IPS-NIHi11 (cell line): ENCODE data around the gene PLEKHH2.

Source experiments
- DNase-seq: peaks from one replicate; pipeline ENCODE4 v3.0.0; 2012; ENCODE audit warnings: mixed read lengths, low spot score

Gene PLEKHH2

GRCh38 chr2:43812947-43813346, 175.9 kb downstream of the PLEKHH2 start:
- no peak for DNase-seq

- DNase-seq, result no peak
These were observed 177.7 kb downstream of the PLEKHH2 start for GRCh38 chr2:43814711-43815110.
